ENCODE data around the gene GOLGA6D. TPM values are rescaled to one million over a fixed set of nuclear protein-coding genes. Genes with fewer than 3 reads are reported as not detected.

Gene GOLGA6D
- total and polyA plus RNA-seq, 4 donors = 0.12 TPM; not detected in 3

DNA sequence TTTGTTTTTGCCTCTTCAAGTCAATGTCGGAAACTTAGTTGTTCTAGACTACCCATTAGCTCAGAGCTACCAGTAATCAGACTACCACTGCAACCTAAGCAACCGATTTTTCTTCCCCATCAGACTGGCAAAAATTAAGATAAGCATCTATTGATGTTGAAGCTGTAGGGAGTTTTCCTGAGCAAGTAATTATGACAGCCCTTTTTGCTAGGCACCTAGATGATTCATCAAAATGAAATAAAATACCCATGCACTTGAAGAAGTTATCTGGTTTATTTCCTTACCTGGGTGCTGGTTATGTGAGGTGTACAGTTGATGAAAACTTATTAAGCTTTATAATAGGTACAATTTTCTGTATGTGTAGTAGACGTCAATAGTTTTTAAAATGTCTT is 52.7 kb downstream of the GOLGA6D start:
- H3K4me1 ChIP-seq (ENCODE audit: control insufficient read depth in 5 of 5, insufficient read depth in 5 of 5, low read length in 5 of 5) = peaks cover 0 to 13% (median 4%) of the 10 kb centered on the region in 5 donors
- peak overlapping the region in 1 of 2 donors; percentile 55 for H3K9ac ChIP-seq (ENCODE audit: insufficient read depth in 1 of 2, low read length in 2 of 2)
- H3K36me3 ChIP-seq (ENCODE audit: control insufficient read depth in 4 of 4, insufficient read depth in 4 of 4, low read length in 4 of 4) = peaks cover 0 to 11% (median 0%) of the 10 kb centered on the region in 4 donors
- H3K9me3 ChIP-seq (ENCODE audit: control insufficient read depth in 4 of 4, insufficient read depth in 3 of 4, low read length in 3 of 4) = no peaks in the 10 kb centered on the region
- H3K27me3 ChIP-seq (ENCODE audit: control insufficient read depth in 3 of 3, insufficient read depth in 3 of 3, low read length in 2 of 3) = no peaks in the 10 kb centered on the region
- 33 to 37% methylated on average over 3 of the region's 3 CpGs for WGBS, 2 donors
- TF ChIP-seq, protein P1, sequence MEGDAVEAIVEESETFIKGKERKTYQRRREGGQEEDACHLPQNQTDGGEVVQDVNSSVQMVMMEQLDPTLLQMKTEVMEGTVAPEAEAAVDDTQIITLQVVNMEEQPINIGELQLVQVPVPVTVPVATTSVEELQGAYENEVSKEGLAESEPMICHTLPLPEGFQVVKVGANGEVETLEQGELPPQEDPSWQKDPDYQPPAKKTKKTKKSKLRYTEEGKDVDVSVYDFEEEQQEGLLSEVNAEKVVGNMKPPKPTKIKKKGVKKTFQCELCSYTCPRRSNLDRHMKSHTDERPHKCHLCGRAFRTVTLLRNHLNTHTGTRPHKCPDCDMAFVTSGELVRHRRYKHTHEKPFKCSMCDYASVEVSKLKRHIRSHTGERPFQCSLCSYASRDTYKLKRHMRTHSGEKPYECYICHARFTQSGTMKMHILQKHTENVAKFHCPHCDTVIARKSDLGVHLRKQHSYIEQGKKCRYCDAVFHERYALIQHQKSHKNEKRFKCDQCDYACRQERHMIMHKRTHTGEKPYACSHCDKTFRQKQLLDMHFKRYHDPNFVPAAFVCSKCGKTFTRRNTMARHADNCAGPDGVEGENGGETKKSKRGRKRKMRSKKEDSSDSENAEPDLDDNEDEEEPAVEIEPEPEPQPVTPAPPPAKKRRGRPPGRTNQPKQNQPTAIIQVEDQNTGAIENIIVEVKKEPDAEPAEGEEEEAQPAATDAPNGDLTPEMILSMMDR (IDR thresholded peaks at IDR 0.05; ENCODE audit: control extremely low read depth, extremely low read depth) = no peak
- no peak for ATAC-seq (ENCODE audit: insufficient read depth, low FRiP score)
- H3K27ac ChIP-seq (ENCODE audit: low read depth in 1 of 2, low read length in 1 of 2) = peak overlapping the region in 1 of 2 donors; percentile 76
- no peak for DNase-seq
- no peak overlapping the region for H3K4me3 ChIP-seq

GRCh38 chr15:75335705-75336355 is 53.2 kb downstream of the GOLGA6D start, which contains the start of gene COMMD4:
TSS of gene COMMD4 (plus strand) at chr15:75336063. CDS start at chr15:75336090, 27 bp downstream.
- peak; percentile 97 to 98 (median 98) for DNase-seq
- 0% methylated on average over 39 to 42 of the region's 42 CpGs for WGBS, 2 donors
- Histone ChIP-seq H3K9me3 (ENCODE audit: control insufficient read depth in 4 of 4, insufficient read depth in 3 of 4, low read length in 3 of 4) (no peaks in the 10 kb centered on the region), H3K27me3 (ENCODE audit: control insufficient read depth in 3 of 3, insufficient read depth in 3 of 3, low read length in 2 of 3) (no peaks in the 10 kb centered on the region), H3K4me3 (peak within 1 kb of the TSS; percentile 95), H3K27ac (ENCODE audit: low read depth in 1 of 2, low read length in 1 of 2) (peak within 1 kb of the TSS; percentile 69 to 76), H3K4me1 (ENCODE audit: control insufficient read depth in 5 of 5, insufficient read depth in 5 of 5, low read length in 5 of 5) (peaks cover 0 to 13% (median 4%) of the 10 kb centered on the region in 5 donors), H3K36me3 (ENCODE audit: control insufficient read depth in 4 of 4, insufficient read depth in 4 of 4, low read length in 4 of 4) (peaks cover 0 to 11% (median 0%) of the 10 kb centered on the region in 4 donors), H3K9ac (ENCODE audit: insufficient read depth in 1 of 2, low read length in 2 of 2) (peak within 1 kb of the TSS; percentile 55)
- TF ChIP-seq, protein P1 (IDR thresholded peaks at IDR 0.05; ENCODE audit: control extremely low read depth, extremely low read depth) = no peak
- ATAC-seq (ENCODE audit: insufficient read depth, low FRiP score) = peak; percentile 90

- H3K4me3 ChIP-seq = no peak overlapping the region
- DNase-seq = no peak
- peaks cover 0 to 13% (median 4%) of the 10 kb centered on the region in 5 donors for H3K4me1 ChIP-seq (ENCODE audit: control insufficient read depth in 5 of 5, insufficient read depth in 5 of 5, low read length in 5 of 5)
- TF ChIP-seq, protein P1 (IDR thresholded peaks at IDR 0.05; ENCODE audit: control extremely low read depth, extremely low read depth) = no peak
- no peaks in the 10 kb centered on the region for H3K9me3 ChIP-seq (ENCODE audit: control insufficient read depth in 4 of 4, insufficient read depth in 3 of 4, low read length in 3 of 4)
- H3K27ac ChIP-seq (ENCODE audit: low read depth in 1 of 2, low read length in 1 of 2) = no peak overlapping the region
- H3K27me3 ChIP-seq (ENCODE audit: control insufficient read depth in 3 of 3, insufficient read depth in 3 of 3, low read length in 2 of 3) = no peaks in the 10 kb centered on the region
- WGBS, 2 donors = 92 to 93% methylated on average over 10 to 11 of the region's 11 CpGs
- H3K9ac ChIP-seq (ENCODE audit: insufficient read depth in 1 of 2, low read length in 2 of 2) = no peak overlapping the region
- peaks cover 0 to 11% (median 2%) of the 10 kb centered on the region in 4 donors for H3K36me3 ChIP-seq (ENCODE audit: control insufficient read depth in 4 of 4, insufficient read depth in 4 of 4, low read length in 4 of 4)
- ATAC-seq (ENCODE audit: insufficient read depth, low FRiP score) = no peak
Observed at GRCh38 chr15:75338661-75339240, 56.1 kb downstream of the GOLGA6D start.
